Activated naive CD8-positive, alpha-beta T cell treated with anti-CD3 and anti-CD28 coated beads, Interleukin-2, amount 50 U/mL, for 24 hours (primary cell): ENCODE results near the gene TNN.
A peak's percentile ranks its signal among the peaks of the same experiment; 100 is the strongest.
"Not testable (repeated sequence)": the region's sequence is repeated elsewhere in the genome, so short reads cannot be mapped to it uniquely, and the experiment has no call there.

ENCODE experiments used
- ATAC-seq: fragments of 150-1000 bp; cut with Tn5 transposase; one replicate; pipeline ENCODE4 v1.10.0; 2021
- DNase-seq: peaks from one replicate; pipeline ENCODE4 v3.0.0; 2021
- H3K27ac Mint-ChIP-seq: one replicate; pipeline ENCODE4 v1.8.0; 2021; ENCODE audit warnings: mild to moderate bottlenecking, mixed read lengths
- H3K27me3 Mint-ChIP-seq: one replicate; pipeline ENCODE4 v1.8.0; 2021; ENCODE audit warnings: mixed read lengths
- H3K36me3 Mint-ChIP-seq: one replicate; pipeline ENCODE4 v1.8.0; 2021; ENCODE audit warnings: low read depth, mixed read lengths
- H3K4me1 Mint-ChIP-seq: one replicate; pipeline ENCODE4 v1.8.0; 2021; ENCODE audit warnings: mixed read lengths
- H3K4me3 Mint-ChIP-seq: one replicate; pipeline ENCODE4 v1.8.0; 2021; ENCODE audit warnings: mild to moderate bottlenecking, moderate library complexity, mixed read lengths
- H3K9me3 Mint-ChIP-seq: one replicate; pipeline ENCODE4 v1.8.0; 2021; ENCODE audit warnings: mixed read lengths

TNN gene

GRCh38 chr1:175044591-175044990 is 23.0 kb upstream of the TNN start:
- H3K27me3 Mint-ChIP-seq = peaks cover 10% of the 10 kb centered on the region
- not testable (repeated sequence) for ATAC-seq

GRCh38 chr1:175045097-175045496 is 22.5 kb upstream of the TNN start:
- Mint-ChIP-seq H3K4me3 (no peak overlapping the region), H3K4me1 (no peaks in the 10 kb centered on the region), H3K9me3 (no peaks in the 10 kb centered on the region), H3K36me3 (no peaks in the 10 kb centered on the region), H3K27me3 (peaks cover 12% of the 10 kb centered on the region), H3K27ac (no peak overlapping the region)
- ATAC-seq (no peak), DNase-seq (no peak)

More at GRCh38 chr1:175044591-175044990, 23.0 kb upstream of the TNN start:
- not testable (repeated sequence) for H3K9me3 Mint-ChIP-seq, H3K36me3 Mint-ChIP-seq, H3K4me3 Mint-ChIP-seq, H3K4me1 Mint-ChIP-seq, H3K27ac Mint-ChIP-seq, DNase-seq

GRCh38 chr1:175045519-175045918 is 22.1 kb upstream of the TNN start:
- no peak overlapping the region for H3K27ac Mint-ChIP-seq
- ATAC-seq = no peak
- no peaks in the 10 kb centered on the region for H3K9me3 Mint-ChIP-seq
- no peak for DNase-seq
- H3K36me3 Mint-ChIP-seq = no peaks in the 10 kb centered on the region
- peaks cover 16% of the 10 kb centered on the region for H3K27me3 Mint-ChIP-seq
- no peak overlapping the region for H3K4me3 Mint-ChIP-seq
- H3K4me1 Mint-ChIP-seq = no peaks in the 10 kb centered on the region

- peaks cover 18% of the 10 kb centered on the region for H3K27me3 Mint-ChIP-seq
- H3K36me3 Mint-ChIP-seq = no peaks in the 10 kb centered on the region
- ATAC-seq (no peak), DNase-seq (no peak)
- H3K4me1 Mint-ChIP-seq = peaks cover 3% of the 10 kb centered on the region
- H3K9me3 Mint-ChIP-seq = no peaks in the 10 kb centered on the region
- H3K4me3 Mint-ChIP-seq = no peak overlapping the region
- H3K27ac Mint-ChIP-seq = no peak overlapping the region
Observed at GRCh38 chr1:175050992-175051391, 16.6 kb upstream of the TNN start.

- H3K27me3 Mint-ChIP-seq = peaks cover 9% of the 10 kb centered on the region
- ATAC-seq (no peak), DNase-seq (no peak)
- no peak overlapping the region for H3K4me3 Mint-ChIP-seq
- H3K9me3 Mint-ChIP-seq = no peaks in the 10 kb centered on the region
- no peaks in the 10 kb centered on the region for H3K36me3 Mint-ChIP-seq
- H3K4me1 Mint-ChIP-seq = peaks cover 3% of the 10 kb centered on the region
- no peak overlapping the region for H3K27ac Mint-ChIP-seq
Observed at GRCh38 chr1:175054736-175055135, 12.9 kb upstream of the TNN start.

GRCh38 chr1:175062339-175062738 is 5.3 kb upstream of the TNN start:
- Mint-ChIP-seq H3K4me3 (no peak overlapping the region), H3K4me1 (no peaks in the 10 kb centered on the region), H3K27ac (no peak overlapping the region), H3K27me3 (peaks cover 8% of the 10 kb centered on the region), H3K36me3 (no peaks in the 10 kb centered on the region), H3K9me3 (no peaks in the 10 kb centered on the region)
- ATAC-seq = no peak
- no peak for DNase-seq

- Mint-ChIP-seq H3K36me3 (no peaks in the 10 kb centered on the region), H3K4me3 (no peak overlapping the region), H3K27ac (no peak overlapping the region), H3K27me3 (peaks cover 8% of the 10 kb centered on the region), H3K4me1 (no peaks in the 10 kb centered on the region), H3K9me3 (no peaks in the 10 kb centered on the region)
- DNase-seq = no peak
- no peak for ATAC-seq
Observed at GRCh38 chr1:175062858-175063257, 4.8 kb upstream of the TNN start.

- Mint-ChIP-seq H3K4me1 (peaks cover 19% of the 10 kb centered on the region), H3K27ac (no peak overlapping the region), H3K9me3 (no peaks in the 10 kb centered on the region), H3K27me3 (peaks cover 19% of the 10 kb centered on the region), H3K4me3 (no peak overlapping the region), H3K36me3 (no peaks in the 10 kb centered on the region)
- ATAC-seq = no peak
- DNase-seq = no peak
Observed at GRCh38 chr1:175070818-175071217, 3.2 kb downstream of the TNN start.

- ATAC-seq = no peak
- H3K4me1 Mint-ChIP-seq = peaks cover 19% of the 10 kb centered on the region
- no peaks in the 10 kb centered on the region for H3K9me3 Mint-ChIP-seq
- DNase-seq = no peak
- peaks cover 19% of the 10 kb centered on the region for H3K27me3 Mint-ChIP-seq
- no peak overlapping the region for H3K4me3 Mint-ChIP-seq
- no peaks in the 10 kb centered on the region for H3K36me3 Mint-ChIP-seq
- peak overlapping the region; percentile 40 for H3K27ac Mint-ChIP-seq
Observed at GRCh38 chr1:175071276-175071943, 3.8 kb downstream of the TNN start.

GRCh38 chr1:175072099-175072951 is 4.7 kb downstream of the TNN start:
- Mint-ChIP-seq H3K4me3 (no peak overlapping the region), H3K4me1 (peaks cover 19% of the 10 kb centered on the region), H3K27ac (no peak overlapping the region), H3K27me3 (peaks cover 18% of the 10 kb centered on the region), H3K36me3 (no peaks in the 10 kb centered on the region), H3K9me3 (no peaks in the 10 kb centered on the region)
- ATAC-seq (peak; percentile 88), DNase-seq (peak; percentile 28)

- H3K27ac Mint-ChIP-seq = no peak overlapping the region
- H3K36me3 Mint-ChIP-seq = no peaks in the 10 kb centered on the region
- no peak for ATAC-seq
- no peak overlapping the region for H3K4me3 Mint-ChIP-seq
- peaks cover 19% of the 10 kb centered on the region for H3K4me1 Mint-ChIP-seq
- no peaks in the 10 kb centered on the region for H3K9me3 Mint-ChIP-seq
- H3K27me3 Mint-ChIP-seq = peaks cover 18% of the 10 kb centered on the region
- DNase-seq = no peak
Observed at GRCh38 chr1:175073061-175073460, 5.4 kb downstream of the TNN start.

- Mint-ChIP-seq H3K27me3 (peaks cover 18% of the 10 kb centered on the region), H3K27ac (no peak overlapping the region), H3K4me1 (peaks cover 19% of the 10 kb centered on the region), H3K4me3 (no peak overlapping the region), H3K36me3 (no peaks in the 10 kb centered on the region), H3K9me3 (no peaks in the 10 kb centered on the region)
- no peak for DNase-seq
- no peak for ATAC-seq
Observed at GRCh38 chr1:175073633-175074032, 6.0 kb downstream of the TNN start.

GRCh38 chr1:175075572-175076568 is 8.2 kb downstream of the TNN start:
- ATAC-seq = no peak
- Mint-ChIP-seq H3K4me1 (peaks cover 18% of the 10 kb centered on the region), H3K27me3 (peaks cover 18% of the 10 kb centered on the region), H3K4me3 (no peak overlapping the region), H3K27ac (no peak overlapping the region), H3K9me3 (no peaks in the 10 kb centered on the region), H3K36me3 (no peaks in the 10 kb centered on the region)
- DNase-seq = no peak

- no peak for DNase-seq
- ATAC-seq = no peak
- H3K4me3 Mint-ChIP-seq = no peak overlapping the region
- no peak overlapping the region for H3K27ac Mint-ChIP-seq
- H3K36me3 Mint-ChIP-seq = no peaks in the 10 kb centered on the region
- no peaks in the 10 kb centered on the region for H3K9me3 Mint-ChIP-seq
- H3K4me1 Mint-ChIP-seq = peaks cover 6% of the 10 kb centered on the region
- H3K27me3 Mint-ChIP-seq = peaks cover 15% of the 10 kb centered on the region
Observed at GRCh38 chr1:175077356-175078030, 9.9 kb downstream of the TNN start.
